ENCODE data around the gene ZFAND2A.

ZFAND2A gene

GRCh38 chr7:1109581-1110310, 50.2 kb downstream of the ZFAND2A start:
- no peak overlapping the region for H3K4me3 ChIP-seq (ENCODE audit: low read length)
- no peak for DNase-seq (ENCODE audit: low read depth)
- TF ChIP-seq CTCF (IDR thresholded peaks at IDR 0.05; ENCODE audit: insufficient read depth, low read depth, low read length, missing control alignments) = no peak

GRCh38 chr7:1108264-1108920, 51.6 kb downstream of the ZFAND2A start:
- TF ChIP-seq CTCF (IDR thresholded peaks at IDR 0.05; ENCODE audit: insufficient read depth, low read depth, low read length, missing control alignments) = no peak
- no peak overlapping the region for H3K4me3 ChIP-seq (ENCODE audit: low read length)
- DNase-seq (ENCODE audit: low read depth) = no peak

DNA sequence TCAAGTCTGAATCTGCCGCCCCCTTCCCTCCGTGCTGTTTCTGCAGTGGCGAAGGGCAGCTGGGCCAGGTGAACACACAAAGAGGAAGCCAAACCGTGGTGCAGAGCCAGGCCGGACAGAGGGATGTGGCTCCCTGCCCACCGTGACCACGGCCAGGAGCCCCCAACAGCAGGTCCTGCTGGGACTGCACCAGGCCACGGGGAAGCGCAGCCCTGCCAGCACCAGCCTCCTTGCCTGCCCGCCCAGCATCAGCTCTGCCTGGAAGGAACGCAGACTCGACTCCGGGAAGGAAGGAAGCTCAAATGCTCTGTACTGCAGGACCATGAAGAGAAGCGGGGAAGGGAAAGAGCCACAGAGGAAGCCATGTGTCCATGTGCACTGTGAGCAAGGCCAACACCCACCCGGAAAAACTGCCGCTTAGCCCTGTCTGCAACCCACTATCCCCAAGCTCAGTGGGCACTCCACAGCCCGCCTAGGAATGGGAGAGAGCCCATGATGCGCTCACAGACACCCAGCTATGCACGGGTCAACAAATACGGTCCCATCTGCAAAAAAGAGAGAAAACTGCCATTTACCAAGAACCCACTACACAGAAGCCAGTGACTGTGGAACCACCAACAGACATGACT, 53.1 kb downstream of the ZFAND2A start:
- DNase-seq (ENCODE audit: low read depth) = no peak
- no peak overlapping the region for H3K4me3 ChIP-seq (ENCODE audit: low read length)
- no peak for TF ChIP-seq CTCF (IDR thresholded peaks at IDR 0.05; ENCODE audit: insufficient read depth, low read depth, low read length, missing control alignments)

DNA sequence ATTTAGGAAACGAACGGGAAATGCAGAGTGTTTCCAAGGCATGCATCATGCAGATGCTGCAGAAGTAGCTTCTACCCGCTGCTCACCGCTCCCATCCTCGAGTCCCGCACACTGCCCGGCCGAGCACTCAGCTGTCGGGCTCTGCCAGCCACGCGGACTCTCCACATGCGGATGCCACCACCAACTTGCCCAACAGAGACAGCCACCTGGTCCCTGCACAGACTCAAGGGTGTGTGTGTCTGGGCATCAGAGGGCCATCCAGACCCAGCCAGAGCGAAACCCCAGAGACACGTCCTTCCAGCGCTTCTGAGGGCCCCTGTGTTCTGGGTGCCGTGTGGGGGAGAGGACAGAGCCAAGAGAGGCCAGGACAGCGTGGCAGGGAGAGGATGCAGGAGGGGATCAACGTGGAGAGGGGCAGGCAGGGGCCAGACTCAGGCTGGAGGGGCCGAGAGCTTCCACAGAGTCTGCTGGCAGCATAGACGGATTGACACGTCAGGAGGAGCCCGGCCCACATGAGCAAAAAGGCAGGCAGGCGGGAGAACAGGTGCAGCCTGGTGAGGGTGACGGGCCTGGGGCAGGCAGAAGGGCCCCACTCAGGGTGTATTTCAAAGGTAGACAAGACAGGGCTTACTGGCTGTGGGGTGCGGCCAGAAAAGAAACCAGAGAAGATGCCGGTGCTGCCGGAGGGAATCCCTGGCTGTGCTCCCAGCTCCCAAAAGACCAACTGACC, 53.8 kb downstream of the ZFAND2A start:
- H3K4me3 ChIP-seq (ENCODE audit: low read length) = no peak overlapping the region
- no peak for TF ChIP-seq CTCF (IDR thresholded peaks at IDR 0.05; ENCODE audit: insufficient read depth, low read depth, low read length, missing control alignments)
- no peak for DNase-seq (ENCODE audit: low read depth)

- DNase-seq (ENCODE audit: low read depth) = no peak
- no peak overlapping the region for H3K4me3 ChIP-seq (ENCODE audit: low read length)
- no peak for TF ChIP-seq CTCF (IDR thresholded peaks at IDR 0.05; ENCODE audit: insufficient read depth, low read depth, low read length, missing control alignments)
Measured at GRCh38 chr7:1105189-1105588, 54.8 kb downstream of the ZFAND2A start.

- DNase-seq (ENCODE audit: low read depth) = no peak
- TF ChIP-seq CTCF (IDR thresholded peaks at IDR 0.05; ENCODE audit: insufficient read depth, low read depth, low read length, missing control alignments) = no peak
- H3K4me3 ChIP-seq (ENCODE audit: low read length) = no peak overlapping the region
Measured at GRCh38 chr7:1104516-1105179, 55.3 kb downstream of the ZFAND2A start.
